IMR-90 (cell line): ENCODE data around the gene DUSP22. TPM values are rescaled to one million over a fixed set of nuclear protein-coding genes. Genes with fewer than 3 reads are reported as not detected.

ENCODE experiments used
- ATAC-seq: fragments of 200-7000 bp; cut with Tn5 transposase; 2 replicates; pipeline ENCODE4 v1.9.1; 2020; ENCODE audit warnings: low read depth, mild to moderate bottlenecking, moderate library complexity
- BruUV-seq: library from RNA; stranded (reverse); fragments of 400-500 nt; replicated peaks from 2 replicates; lab custom pipeline; 2021; lab: Mats Ljungman, UMichigan
- CTCF ChIA-PET: fragments of 300-600 bp; formaldehyde crosslinking; extraction: SDS; loops from one replicate; lab custom pipeline; 2021; ENCODE audit warnings: antibody characterized with exemption; lab: Yijun Ruan, JAX
- POLR2A ChIA-PET: fragments of 300-600 bp; sonication (Branson Sonifier 250); formaldehyde crosslinking; loops from one replicate; lab custom pipeline; 2022; ENCODE audit warnings: antibody characterized with exemption; ENCODE audit not compliant: unreplicated experiment; lab: Charles Lee
- DNase-seq: peaks from one replicate; pipeline ENCODE4 v3.0.0; 2013
- H2AFZ ChIP-seq: replicated peaks from 2 replicates; pipeline ENCODE3; 2013; ENCODE audit warnings: low read length, mild to moderate bottlenecking; ENCODE audit not compliant: poor library complexity
- H2AK5ac ChIP-seq: 2 replicates; pipeline ENCODE4 v1.6.1; 2013; ENCODE audit warnings: low read depth, low read length, inconsistent platforms
- H2AK9ac ChIP-seq: replicated peaks from 2 replicates; pipeline ENCODE3; 2013; ENCODE audit warnings: mild to moderate bottlenecking, low read depth, low read length, moderate library complexity; ENCODE audit not compliant: poor library complexity
- H2BK120ac ChIP-seq: 2 replicates; pipeline ENCODE4 v1.6.1; 2013; ENCODE audit warnings: low read depth, low read length, inconsistent platforms
- H2BK15ac ChIP-seq: 3 replicates; pipeline ENCODE4 v1.6.1; 2013; ENCODE audit warnings: low read depth, low read length, inconsistent platforms
- H2BK20ac ChIP-seq: 2 replicates; pipeline ENCODE4 v1.6.1; 2013; ENCODE audit warnings: low read depth, mild to moderate bottlenecking, inconsistent platforms, low read length, moderate library complexity
- H2BK5ac ChIP-seq: 2 replicates; pipeline ENCODE4 v1.6.1; 2013; ENCODE audit warnings: mild to moderate bottlenecking, low read depth, low read length, inconsistent platforms; ENCODE audit not compliant: poor library complexity, severe bottlenecking
- H3K14ac ChIP-seq: replicated peaks from 2 replicates; pipeline ENCODE4 v1.6.1; 2013; ENCODE audit warnings: low read depth, low read length, inconsistent platforms
- H3K18ac ChIP-seq: 2 replicates; pipeline ENCODE4 v1.6.1; 2013; ENCODE audit warnings: low read depth, low read length, control low read depth
- H3K23ac ChIP-seq: 2 replicates; pipeline ENCODE4 v1.6.1; 2013; ENCODE audit warnings: low read depth, low read length, inconsistent platforms
- H3K27ac ChIP-seq: 2 replicates; pipeline ENCODE4 v1.5.1; 2013; ENCODE audit warnings: mild to moderate bottlenecking, control low read depth, low read length; ENCODE audit not compliant: insufficient read depth
- H3K27me3 ChIP-seq: 2 replicates; pipeline ENCODE4 v1.6.1; 2013; ENCODE audit warnings: low read length; ENCODE audit not compliant: control insufficient read depth, insufficient read depth
- H3K36me3 ChIP-seq: 2 replicates; pipeline ENCODE4 v1.6.1; 2013; ENCODE audit warnings: low read length, mixed read lengths; ENCODE audit not compliant: control insufficient read depth, insufficient read depth
- H3K4ac ChIP-seq: 2 replicates; pipeline ENCODE4 v1.6.1; 2013; ENCODE audit warnings: low read depth, low read length, inconsistent platforms
- H3K4me1 ChIP-seq: 2 replicates; pipeline ENCODE4 v1.6.1; 2013; ENCODE audit warnings: low read length, mixed read lengths; ENCODE audit not compliant: control insufficient read depth, insufficient read depth
- H3K4me2 ChIP-seq: 2 replicates; pipeline ENCODE4 v1.6.1; 2013; ENCODE audit warnings: low read depth, mild to moderate bottlenecking, control low read depth, low read length, moderate library complexity
- H3K4me3 ChIP-seq: 2 replicates; pipeline ENCODE4 v1.5.1; 2013; ENCODE audit warnings: low read depth, mild to moderate bottlenecking, control low read depth, low read length, moderate library complexity; ENCODE audit not compliant: insufficient read depth
- H3K56ac ChIP-seq: 2 replicates; pipeline ENCODE4 v1.6.1; 2013; ENCODE audit warnings: low read length, inconsistent platforms; ENCODE audit not compliant: insufficient read depth; ENCODE audit errors: extremely low read depth
- H3K79me1 ChIP-seq, 2 experiments: 2 replicates each; pipeline ENCODE4 v1.6.1; 2013; ENCODE audit warnings: low read length in 2 of 2, inconsistent platforms in 1 of 2, low read depth in 1 of 2
- H3K9ac ChIP-seq: 2 replicates; pipeline ENCODE4 v1.6.1; 2013; ENCODE audit warnings: low read depth, low read length, control low read depth
- H3K9me1 ChIP-seq: 2 replicates; pipeline ENCODE4 v1.6.1; 2013; ENCODE audit warnings: low read length, inconsistent platforms; ENCODE audit not compliant: insufficient read depth
- H3K9me3 ChIP-seq: 2 replicates; pipeline ENCODE4 v1.6.1; 2013; ENCODE audit warnings: low read length; ENCODE audit not compliant: control insufficient read depth, insufficient read depth
- H4K20me1 ChIP-seq: 2 replicates; pipeline ENCODE4 v1.6.1; 2013; ENCODE audit warnings: low read length, inconsistent platforms; ENCODE audit not compliant: insufficient read depth
- H4K5ac ChIP-seq: 2 replicates; pipeline ENCODE4 v1.6.1; 2013; ENCODE audit warnings: mild to moderate bottlenecking, low read depth, low read length, control low read depth
- H4K8ac ChIP-seq, 2 experiments: 2 replicates each; pipeline ENCODE4 v1.6.1; 2013; ENCODE audit warnings: low read depth in 2 of 2, low read length in 2 of 2, control low read depth in 1 of 2, inconsistent platforms in 1 of 2
- H4K91ac ChIP-seq: 2 replicates; pipeline ENCODE4 v1.6.1; 2013; ENCODE audit warnings: low read depth, low read length, inconsistent platforms; ENCODE audit not compliant: insufficient read depth
- CEBPB ChIP-seq: IDR thresholded peaks from 2 replicates; pipeline ENCODE4 v1.6.1; 2012; ENCODE audit warnings: low read depth, low read length, improper control_type of control experiment
- FOS ChIP-seq: fragments of 150-350 bp; IDR thresholded peaks from 2 replicates; pipeline ENCODE4 v1.6.1; 2016; ENCODE audit warnings: low read depth, low read length
- MXI1 ChIP-seq: IDR thresholded peaks from 2 replicates; pipeline ENCODE4 v1.6.1; 2012; ENCODE audit warnings: low read depth, mild to moderate bottlenecking, low read length, moderate library complexity, borderline replicate concordance
- POLR2A ChIP-seq: IDR thresholded peaks from 2 replicates; pipeline ENCODE4 v1.6.1; 2012; ENCODE audit warnings: mild to moderate bottlenecking, low read depth, low read length
- RFX5 ChIP-seq: IDR thresholded peaks from 2 replicates; pipeline ENCODE4 v1.8.0; 2012; ENCODE audit warnings: low read depth, mild to moderate bottlenecking, low read length, moderate library complexity
- WGBS, 2 experiments: methylation state at CpG; one replicate each; pipeline versions ENCODE4 v1.1.5 to v1.1.7; 2013; ENCODE audit warnings: missing lambda C conversion rate in 2 of 2; ENCODE audit not compliant: insufficient read length in 1 of 2; ENCODE audit errors: extremely low coverage in 2 of 2; 5-methylcytosine and 5-hydroxymethylcytosine counted together
- dilution Hi-C: fragments of 300-500 bp; cut with HindIII; formaldehyde crosslinking; loops from one replicate; pipeline ENCODE4 v1.14.3; 2018; ENCODE audit warnings: low sequenced_read_pairs; ENCODE audit not compliant: unreplicated experiment
- in situ Hi-C: fragments of 300-500 bp; cut with MboI; formaldehyde crosslinking; loops from 3 replicates; pipeline ENCODE4 v1.14.3; 2019; ENCODE audit warnings: low sequenced_read_pairs, inconsistent platforms, mixed read lengths
- intact Hi-C: fragments of 100-400 bp; cut with micrococcal nuclease; formaldehyde crosslinking; loops from 2 replicates; pipeline ENCODE4 v1.10.0; 2022
- polyA plus RNA-seq, 3 experiments: library from polyadenylated mRNA; depleted of rRNA; stranded (reverse); fragments of >200 nt; gene quantifications; 2 replicates each; pipeline ENCODE4 v1.2.3, GENCODE V29; 2012; ENCODE audit warnings: low replicate concordance in 1 of 3
- total RNA-seq: library from RNA; depleted of rRNA; stranded (reverse); fragments of >200 nt; gene quantifications from 2 replicates; pipeline ENCODE4 v1.2.3, GENCODE V29; 2012

The DUSP22 gene
- total and polyA plus RNA-seq, 2 of the 4 experiments (the other 2 are of a cell fraction): 7.1 to 8.2 TPM

- BruUV-seq: no TSS peak
- H2BK20ac ChIP-seq: no peak overlapping the region
- no peak for DNase-seq
- no peaks in the 10 kb centered on the region for H3K79me1 ChIP-seq
- H2AFZ ChIP-seq: no peak overlapping the region
- no peak overlapping the region for H4K5ac ChIP-seq
- no peaks in the 10 kb centered on the region for H3K9me3 ChIP-seq
- no peak overlapping the region for H3K18ac ChIP-seq
- no peak overlapping the region for H2AK5ac ChIP-seq
- TF ChIP-seq CEBPB: peak; percentile 49
- no peak for TF ChIP-seq MXI1
- no peak for TF ChIP-seq POLR2A
- TF ChIP-seq RFX5: no peak
- no peak for TF ChIP-seq FOS
- H2BK15ac ChIP-seq: no peak overlapping the region
- intact Hi-C loops: no loop called here
- H3K4me1 ChIP-seq: no peaks in the 10 kb centered on the region
- H3K9ac ChIP-seq: no peak overlapping the region
- no peaks in the 10 kb centered on the region for H3K9me1 ChIP-seq
- H2AK9ac ChIP-seq: no peak overlapping the region
- H3K4me3 ChIP-seq: no peak overlapping the region
- ATAC-seq: peak; percentile 46; the same call in 1 of the 2 replicates
- H3K14ac ChIP-seq: no peak overlapping the region
- WGBS, 2 experiments: no CpG with 5 or more reads among the region's 2 CpGs
- peaks cover 8% of the 10 kb centered on the region; the same call in 1 of the 2 replicates for H3K27me3 ChIP-seq
- H3K36me3 ChIP-seq: no peaks in the 10 kb centered on the region
- dilution Hi-C loops: no loop called here
- H4K8ac ChIP-seq: no peak overlapping the region
- in situ Hi-C loops: no loop called here
- no peak overlapping the region for H3K27ac ChIP-seq
- no peak overlapping the region for H3K56ac ChIP-seq
- H3K4ac ChIP-seq: no peak overlapping the region
- no peak overlapping the region for H3K23ac ChIP-seq
- no peaks in the 10 kb centered on the region for H4K20me1 ChIP-seq
- no peak overlapping the region for H4K91ac ChIP-seq
- H2BK120ac ChIP-seq: no peak overlapping the region
- ChIA-PET CTCF (interaction anchor here (0.8 kb wide), 1 partner anchor 10 kb away, joined by 3 read pairs; no protein-coding TSS in a partner anchor), POLR2A (no interaction called here)
- no peak overlapping the region for H2BK5ac ChIP-seq
- no peak overlapping the region for H3K4me2 ChIP-seq
Measured at GRCh38 chr6:273551-274058, 18.7 kb upstream of the DUSP22 start.
